Stimulated activated CD4-positive, alpha-beta T cell treated with anti-CD3 and anti-CD28 coated beads, TNF-alpha, amount 100 ng/mL, for 1 hour (primary cell): ENCODE measurements around the gene PRELID2.
"Not testable (repeated sequence)": the region's sequence is repeated elsewhere in the genome, so short reads cannot be mapped to it uniquely, and the experiment has no call there.

Experiments used
- DNase-seq, 3 donors: peaks; one replicate each; pipeline ENCODE4 v3.0.0-alpha.2; 2020; ENCODE audit warnings: low read depth in 3 of 3, low spot score in 1 of 3

Gene PRELID2

GRCh38 chr5:145752947-145753346, 82.2 kb downstream of the PRELID2 start:
- DNase-seq = no peak

- no peak for DNase-seq
These were observed 82.6 kb downstream of the PRELID2 start for GRCh38 chr5:145752534-145752933.

GRCh38 chr5:145750199-145750598, 84.9 kb downstream of the PRELID2 start:
- no peak for DNase-seq

- no peak for DNase-seq
These were observed 91.6 kb downstream of the PRELID2 start for GRCh38 chr5:145743396-145744061.

GRCh38 chr5:145739843-145740242, 95.3 kb downstream of the PRELID2 start:
- DNase-seq = no peak

GRCh38 chr5:145738227-145738626, 96.9 kb downstream of the PRELID2 start:
- DNase-seq = no peak

GRCh38 chr5:145737578-145737977, 97.6 kb downstream of the PRELID2 start:
- DNase-seq = no peak

- not testable (repeated sequence) for DNase-seq
These were observed 105.2 kb downstream of the PRELID2 start for GRCh38 chr5:145729956-145730355.

GRCh38 chr5:145723516-145723915, 111.6 kb downstream of the PRELID2 start:
- no peak for DNase-seq

GRCh38 chr5:145718956-145719355, 116.2 kb downstream of the PRELID2 start:
- no peak for DNase-seq

GRCh38 chr5:145715412-145715811, 119.7 kb downstream of the PRELID2 start:
- no peak for DNase-seq

GRCh38 chr5:145712245-145712644, 122.9 kb downstream of the PRELID2 start:
- no peak for DNase-seq

GRCh38 chr5:145711417-145711816, 123.7 kb downstream of the PRELID2 start:
- no peak for DNase-seq
